Caco-2 (cell line): Measurements from ENCODE around the gene C9orf85. TPM values are rescaled to one million over a fixed set of nuclear protein-coding genes. Genes with fewer than 3 reads are reported as not detected.

Experiments
- BruUV-seq: library from RNA; stranded (reverse); fragments of 400-500 nt; replicated peaks from 2 replicates; lab custom pipeline; 2021; lab: Mats Ljungman, UMichigan
- CTCF ChIA-PET: fragments of 300-600 bp; sonication (Branson Sonifier 250); formaldehyde crosslinking; loops from one replicate; lab custom pipeline; 2022; ENCODE audit warnings: antibody characterized with exemption; lab: Charles Lee
- POLR2A ChIA-PET: fragments of 300-600 bp; sonication (Branson Sonifier 250); formaldehyde crosslinking; loops from one replicate; lab custom pipeline; 2022; ENCODE audit warnings: antibody characterized with exemption; lab: Charles Lee
- DNase-seq, 2 experiments: peaks; one replicate each; pipeline versions ENCODE4 v3.0.0 to v3.0.0-alpha.2; 2020 to 2022
- H3K27me3 ChIP-seq: replicated peaks from 2 replicates; pipeline ENCODE4 v1.6.0; 2011; ENCODE audit warnings: low read length; ENCODE audit not compliant: control insufficient read depth, insufficient read depth
- H3K36me3 ChIP-seq: 2 replicates; pipeline ENCODE4 v1.5.1; 2011; ENCODE audit warnings: low read length; ENCODE audit not compliant: control insufficient read depth, insufficient read depth
- H3K4me1 ChIP-seq: fragments of 250-450 bp; sonication (Bioruptor Pico); 2 replicates; pipeline ENCODE4 v1.5.1; 2020; ENCODE audit warnings: mild to moderate bottlenecking
- H3K4me3 ChIP-seq: 2 replicates; pipeline ENCODE4 v1.5.1; 2011; ENCODE audit warnings: low read depth, mild to moderate bottlenecking, control low read depth, low read length
- H3K9me3 ChIP-seq: fragments of 250-450 bp; sonication (Bioruptor Pico); 2 replicates; pipeline ENCODE4 v1.5.1; 2020; ENCODE audit warnings: mild to moderate bottlenecking, moderate library complexity
- H3K27ac Mint-ChIP-seq: one replicate; pipeline ENCODE4 v1.8.0; 2022; ENCODE audit warnings: mixed read lengths; ENCODE audit not compliant: unreplicated experiment
- H3K27me3 Mint-ChIP-seq: one replicate; pipeline ENCODE4 v1.8.0; 2022; ENCODE audit warnings: mixed read lengths; ENCODE audit not compliant: insufficient read depth, unreplicated experiment
- H3K36me3 Mint-ChIP-seq: one replicate; pipeline ENCODE4 v1.8.0; 2022; ENCODE audit warnings: mild to moderate bottlenecking, mixed read lengths; ENCODE audit not compliant: insufficient read depth, unreplicated experiment
- H3K4me1 Mint-ChIP-seq: one replicate; pipeline ENCODE4 v1.8.0; 2022; ENCODE audit warnings: low read depth, mixed read lengths; ENCODE audit not compliant: unreplicated experiment
- H3K4me3 Mint-ChIP-seq: one replicate; pipeline ENCODE4 v1.8.0; 2022; ENCODE audit warnings: mild to moderate bottlenecking, moderate library complexity, mixed read lengths; ENCODE audit not compliant: unreplicated experiment
- H3K9me3 Mint-ChIP-seq: one replicate; pipeline ENCODE4 v1.8.0; 2022; ENCODE audit warnings: mixed read lengths; ENCODE audit not compliant: unreplicated experiment
- intact Hi-C: fragments of 100-400 bp; cut with micrococcal nuclease; formaldehyde crosslinking; loops from one replicate; pipeline ENCODE4 v1.10.0; 2022; ENCODE audit not compliant: unreplicated experiment
- total RNA-seq: library from RNA; stranded (reverse); gene quantifications from 2 replicates; pipeline ENCODE4 v1.2.3, GENCODE V29; 2022
- TF ChIP-seq, protein P1 (sequence below), 2 experiments: fragments of 200-600 bp in 1 of 2; IDR thresholded peaks; 1 replicate in 1 of 2; 2 replicates in 1 of 2; pipeline versions ENCODE4 v1.5.1 to v1.8.0; 2011 to 2022; ENCODE audit warnings: antibody characterized with exemption in 1 of 2, control low read depth in 1 of 2, inconsistent platforms in 1 of 2, low read depth in 1 of 2, low read length in 1 of 2, mild to moderate bottlenecking in 1 of 2, moderate library complexity in 1 of 2; ENCODE audit not compliant: insufficient read depth in 1 of 2, severe bottlenecking in 1 of 2, unreplicated experiment in 1 of 2

C9orf85 gene
- total RNA-seq, 1 experiment from 2014 or later = 2.4 TPM

DNA sequence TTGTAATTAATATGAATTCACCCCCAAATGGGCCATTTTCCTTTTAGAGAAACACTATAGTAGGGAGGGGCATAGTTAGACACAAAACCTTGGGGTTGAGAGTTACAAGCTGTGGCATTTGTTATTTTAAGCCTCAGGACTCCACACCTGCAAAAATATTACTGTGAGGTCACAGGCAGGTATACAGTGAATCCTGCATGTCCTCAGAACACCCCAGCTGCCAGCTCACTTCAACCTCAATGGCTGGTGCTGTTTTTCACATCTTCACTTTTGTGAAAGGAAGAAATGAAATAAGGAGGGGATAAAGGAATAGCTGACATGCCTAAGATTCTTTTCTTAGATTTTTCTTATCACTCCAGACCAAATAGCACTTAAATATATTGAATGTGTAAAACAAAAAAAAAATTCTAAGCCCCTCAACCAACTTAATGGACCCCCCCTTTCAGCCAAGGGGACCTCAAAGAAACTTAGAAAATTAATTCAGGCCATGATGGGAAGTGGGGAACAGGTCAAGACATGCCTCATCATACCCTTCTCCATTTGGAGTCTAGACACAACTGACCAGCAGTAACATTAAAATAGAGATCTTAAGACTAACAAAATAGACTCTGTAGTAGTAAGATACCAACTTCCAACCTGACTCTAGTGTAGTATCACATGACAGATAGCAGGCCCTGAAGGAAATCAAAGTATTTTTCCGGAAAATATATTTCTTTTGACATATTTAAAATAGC is 9.2 kb downstream of the C9orf85 start:
- DNase-seq = no peak
- no TSS peak for BruUV-seq
- no peak overlapping the region for H3K4me3 Mint-ChIP-seq
- no peak overlapping the region for H3K27ac Mint-ChIP-seq
- Histone ChIP-seq H3K4me1 (no peaks in the 10 kb centered on the region), H3K36me3 (no peaks in the 10 kb centered on the region), H3K4me3 (no peak overlapping the region), H3K27me3 (no peaks in the 10 kb centered on the region), H3K9me3 (no peaks in the 10 kb centered on the region)
- intact Hi-C loops = no loop called here
- no peaks in the 10 kb centered on the region for H3K27me3 Mint-ChIP-seq
- H3K36me3 Mint-ChIP-seq = peaks cover 7% of the 10 kb centered on the region
- H3K4me1 Mint-ChIP-seq = no peaks in the 10 kb centered on the region
- POLR2A ChIA-PET = no interaction called here
- CTCF ChIA-PET = interaction anchor here (0.7 kb wide), 1 partner anchor 98 kb away, joined by 3 read pairs; no protein-coding TSS in a partner anchor
- TF ChIP-seq, protein P1, sequence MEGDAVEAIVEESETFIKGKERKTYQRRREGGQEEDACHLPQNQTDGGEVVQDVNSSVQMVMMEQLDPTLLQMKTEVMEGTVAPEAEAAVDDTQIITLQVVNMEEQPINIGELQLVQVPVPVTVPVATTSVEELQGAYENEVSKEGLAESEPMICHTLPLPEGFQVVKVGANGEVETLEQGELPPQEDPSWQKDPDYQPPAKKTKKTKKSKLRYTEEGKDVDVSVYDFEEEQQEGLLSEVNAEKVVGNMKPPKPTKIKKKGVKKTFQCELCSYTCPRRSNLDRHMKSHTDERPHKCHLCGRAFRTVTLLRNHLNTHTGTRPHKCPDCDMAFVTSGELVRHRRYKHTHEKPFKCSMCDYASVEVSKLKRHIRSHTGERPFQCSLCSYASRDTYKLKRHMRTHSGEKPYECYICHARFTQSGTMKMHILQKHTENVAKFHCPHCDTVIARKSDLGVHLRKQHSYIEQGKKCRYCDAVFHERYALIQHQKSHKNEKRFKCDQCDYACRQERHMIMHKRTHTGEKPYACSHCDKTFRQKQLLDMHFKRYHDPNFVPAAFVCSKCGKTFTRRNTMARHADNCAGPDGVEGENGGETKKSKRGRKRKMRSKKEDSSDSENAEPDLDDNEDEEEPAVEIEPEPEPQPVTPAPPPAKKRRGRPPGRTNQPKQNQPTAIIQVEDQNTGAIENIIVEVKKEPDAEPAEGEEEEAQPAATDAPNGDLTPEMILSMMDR (IDR thresholded peaks at IDR 0.05; ENCODE audit: insufficient read depth in 1 of 2, low read depth in 1 of 2, low read length in 1 of 2, severe bottlenecking in 1 of 2, unreplicated experiment in 1 of 2) = no peak
- H3K9me3 Mint-ChIP-seq = no peaks in the 10 kb centered on the region

DNA sequence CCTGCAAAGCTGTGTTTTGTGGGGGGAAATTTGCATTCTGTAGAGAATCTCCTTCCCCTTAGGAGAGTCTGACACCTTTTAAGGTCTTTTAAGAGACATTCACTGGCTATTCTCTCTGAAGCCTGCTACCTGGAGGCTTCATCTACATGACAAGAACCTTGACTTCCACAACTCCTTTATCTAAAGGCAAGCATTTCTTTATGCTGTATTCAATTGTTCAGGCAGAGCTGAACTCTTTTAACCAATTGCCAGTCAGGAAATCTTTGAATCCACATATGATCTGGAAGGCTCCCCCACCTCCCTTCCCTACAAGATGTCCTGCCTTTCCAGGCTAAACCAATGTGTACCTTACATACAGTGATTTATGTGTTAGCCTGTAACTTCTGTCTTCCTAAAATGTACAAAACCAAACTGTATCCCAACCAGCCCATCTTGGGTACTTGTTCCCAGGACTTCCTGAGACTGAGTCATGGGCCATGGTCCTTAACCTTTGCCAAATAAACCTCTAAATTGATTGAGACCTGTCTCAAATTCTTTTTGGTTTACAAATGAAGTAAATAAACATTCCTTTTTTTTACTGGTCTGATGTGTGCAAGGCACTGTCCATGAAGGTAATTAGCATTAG is 9.9 kb downstream of the C9orf85 start:
- Histone ChIP-seq H3K27me3 (no peaks in the 10 kb centered on the region), H3K36me3 (no peaks in the 10 kb centered on the region), H3K4me3 (no peak overlapping the region), H3K4me1 (no peaks in the 10 kb centered on the region), H3K9me3 (no peaks in the 10 kb centered on the region)
- intact Hi-C loops = no loop called here
- no peaks in the 10 kb centered on the region for H3K27me3 Mint-ChIP-seq
- TF ChIP-seq, protein P1 (IDR thresholded peaks at IDR 0.05; ENCODE audit: insufficient read depth in 1 of 2, low read depth in 1 of 2, low read length in 1 of 2, severe bottlenecking in 1 of 2, unreplicated experiment in 1 of 2) = no peak
- no peaks in the 10 kb centered on the region for H3K4me1 Mint-ChIP-seq
- POLR2A ChIA-PET = no interaction called here
- peaks cover 7% of the 10 kb centered on the region for H3K36me3 Mint-ChIP-seq
- no peak overlapping the region for H3K27ac Mint-ChIP-seq
- H3K4me3 Mint-ChIP-seq = no peak overlapping the region
- DNase-seq = no peak
- no TSS peak for BruUV-seq
- CTCF ChIA-PET = interaction anchor here (0.7 kb wide), 1 partner anchor 98 kb away, joined by 3 read pairs; no protein-coding TSS in a partner anchor
- H3K9me3 Mint-ChIP-seq = no peaks in the 10 kb centered on the region

DNA sequence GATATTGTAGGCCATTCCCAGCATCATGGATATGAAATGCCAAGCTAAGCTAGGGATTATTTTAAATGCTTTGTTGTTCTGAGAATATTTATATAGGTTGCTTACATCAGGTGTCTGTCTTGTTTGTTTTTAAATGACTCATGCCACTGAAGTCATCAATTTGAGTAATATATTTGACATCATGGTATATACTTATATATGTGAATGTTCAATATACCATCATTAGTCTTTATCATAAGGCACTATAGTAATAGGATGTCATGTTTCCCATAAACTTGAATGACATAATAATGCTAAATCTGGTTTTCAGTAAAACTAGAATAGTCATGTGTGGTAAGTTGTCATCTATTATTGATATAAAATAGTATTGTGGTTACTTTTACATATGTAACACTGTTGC is 13.1 kb downstream of the C9orf85 start:
- no peak overlapping the region for H3K4me3 Mint-ChIP-seq
- ChIA-PET CTCF (no interaction called here), POLR2A (no interaction called here)
- no peak overlapping the region for H3K4me3 ChIP-seq
- H3K4me1 Mint-ChIP-seq = no peaks in the 10 kb centered on the region
- no peaks in the 10 kb centered on the region for H3K36me3 ChIP-seq
- intact Hi-C loops = no loop called here
- no peaks in the 10 kb centered on the region for H3K27me3 Mint-ChIP-seq
- H3K27ac Mint-ChIP-seq = no peak overlapping the region
- H3K27me3 ChIP-seq = no peaks in the 10 kb centered on the region
- DNase-seq = no peak
- H3K36me3 Mint-ChIP-seq = peaks cover 7% of the 10 kb centered on the region
- no TSS peak for BruUV-seq
- no peaks in the 10 kb centered on the region for H3K4me1 ChIP-seq
- no peaks in the 10 kb centered on the region for H3K9me3 Mint-ChIP-seq
- H3K9me3 ChIP-seq = no peaks in the 10 kb centered on the region
- TF ChIP-seq, protein P1 (IDR thresholded peaks at IDR 0.05; ENCODE audit: insufficient read depth in 1 of 2, low read depth in 1 of 2, low read length in 1 of 2, severe bottlenecking in 1 of 2, unreplicated experiment in 1 of 2) = no peak
